ENCODE data around the gene VPS26C.

VPS26C gene

DNA sequence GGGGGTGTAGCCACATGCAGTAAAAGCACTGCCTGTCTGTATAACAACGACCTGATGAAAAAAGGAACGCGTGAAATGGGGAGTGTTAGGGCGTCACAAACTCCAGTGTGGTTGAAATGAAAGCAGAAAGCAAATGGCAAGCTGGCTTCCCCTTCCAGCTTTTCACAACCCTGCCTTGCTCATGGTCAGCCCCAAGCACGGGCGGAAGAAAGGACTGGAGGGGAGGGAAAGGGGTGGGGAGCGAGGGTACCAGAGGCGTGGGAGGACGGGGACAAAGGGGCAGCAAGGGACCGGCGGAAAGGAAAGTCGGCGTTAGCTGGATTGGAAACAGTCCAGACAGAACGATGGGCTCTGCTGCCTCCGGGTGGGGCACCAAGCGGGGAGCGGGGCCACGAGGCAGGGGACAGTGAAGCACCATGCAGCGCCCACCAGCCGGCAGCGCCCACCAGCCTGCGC, 9.6 kb downstream of the VPS26C start:
- POLR2A ChIA-PET = interaction anchor here (1.2 kb wide), 1 partner anchor 10 kb away, joined by 4 read pairs; the partner anchor contains the start of gene VPS26C
- H3K4me3 ChIP-seq (ENCODE audit: low read depth, low read length) = peak overlapping the region; percentile 61
- no peak for TF ChIP-seq CTCF (IDR thresholded peaks at IDR 0.05; ENCODE audit: insufficient read depth, low read length, missing control alignments)
- CTCF ChIA-PET = interaction anchor here (0.9 kb wide), 1 partner anchor 9 kb away, joined by 4 read pairs; the partner anchor contains the start of gene VPS26C
- DNase-seq (ENCODE audit: low read depth, low spot score) = no peak

- H3K4me3 ChIP-seq (ENCODE audit: low read depth, low read length) = no peak overlapping the region
- no peak for DNase-seq (ENCODE audit: low read depth, low spot score)
- ChIA-PET POLR2A (interaction anchor here (0.6 kb wide), 1 partner anchor 13 kb away, joined by 3 read pairs; the partner anchor contains the start of gene VPS26C), CTCF (no interaction called here)
- no peak for TF ChIP-seq CTCF (IDR thresholded peaks at IDR 0.05; ENCODE audit: insufficient read depth, low read length, missing control alignments)
These were observed 13.1 kb downstream of the VPS26C start for GRCh38 chr21:37253991-37254390.

DNA sequence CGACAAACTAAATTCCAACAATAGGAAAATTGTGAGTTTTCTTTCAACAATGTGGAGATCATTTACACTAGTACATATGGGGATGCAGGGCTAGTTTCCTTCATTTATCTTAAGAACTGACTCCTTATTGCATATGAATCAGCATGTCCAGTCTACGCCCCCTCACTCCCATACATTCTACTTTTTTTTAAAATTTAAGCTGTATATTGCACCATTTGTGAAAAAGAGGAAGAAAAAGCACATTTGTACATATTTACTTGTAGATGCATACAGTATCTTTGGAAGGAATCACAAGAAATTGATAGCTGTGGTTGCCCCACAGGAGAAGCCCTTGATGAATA, 15.9 kb downstream of the VPS26C start:
- no peak overlapping the region for H3K4me3 ChIP-seq (ENCODE audit: low read depth, low read length)
- POLR2A ChIA-PET = no interaction called here
- CTCF ChIA-PET = interaction anchor here (1.0 to 1.1 kb wide), 2 partner anchors 8 to 168 kb away, joined by 3 to 4 read pairs; no protein-coding TSS in a partner anchor
- no peak for DNase-seq (ENCODE audit: low read depth, low spot score)
- no peak for TF ChIP-seq CTCF (IDR thresholded peaks at IDR 0.05; ENCODE audit: insufficient read depth, low read length, missing control alignments)

- DNase-seq (ENCODE audit: low read depth, low spot score) = no peak
- H3K4me3 ChIP-seq (ENCODE audit: low read depth, low read length) = no peak overlapping the region
- TF ChIP-seq CTCF (IDR thresholded peaks at IDR 0.05; ENCODE audit: insufficient read depth, low read length, missing control alignments) = no peak
- CTCF ChIA-PET = interaction anchor here (1.1 kb wide), 1 partner anchor 9 kb away, joined by 4 read pairs; no protein-coding TSS in a partner anchor
- POLR2A ChIA-PET = no interaction called here
These were observed 17.8 kb downstream of the VPS26C start for GRCh38 chr21:37249112-37249904.

- ChIA-PET CTCF (no interaction called here), POLR2A (no interaction called here)
- DNase-seq (ENCODE audit: low read depth, low spot score) = no peak
- TF ChIP-seq CTCF (IDR thresholded peaks at IDR 0.05; ENCODE audit: insufficient read depth, low read length, missing control alignments) = no peak
- no peak overlapping the region for H3K4me3 ChIP-seq (ENCODE audit: low read depth, low read length)
These were observed 18.8 kb downstream of the VPS26C start for GRCh38 chr21:37248298-37248697.

DNA sequence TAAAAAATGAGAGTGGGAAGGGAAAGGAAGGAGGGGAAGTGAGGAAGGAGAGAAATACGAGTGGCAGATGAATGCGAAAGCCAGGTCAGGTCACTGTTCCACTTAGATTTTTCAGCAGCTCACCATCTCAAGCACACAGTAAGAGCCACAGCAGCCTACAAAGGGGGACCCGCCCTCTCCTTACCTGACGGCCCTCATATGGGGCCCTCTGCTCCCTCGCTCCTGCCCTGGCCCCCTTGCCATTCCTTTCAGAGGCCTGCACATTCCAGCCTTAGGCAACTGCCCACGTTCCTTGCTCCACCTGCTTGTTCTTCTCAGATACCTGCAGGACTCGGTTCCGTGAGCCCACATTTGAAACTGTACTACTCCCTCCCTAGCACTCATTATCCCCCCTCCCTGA, 22.0 kb downstream of the VPS26C start:
- no peak for DNase-seq (ENCODE audit: low read depth, low spot score)
- ChIA-PET CTCF (interaction anchor here (0.8 to 1.2 kb wide), 3 partner anchors 10 to 319 kb away, joined by 3 to 8 read pairs (median 5); no protein-coding TSS in a partner anchor), POLR2A (no interaction called here)
- TF ChIP-seq CTCF (IDR thresholded peaks at IDR 0.05; ENCODE audit: insufficient read depth, low read length, missing control alignments) = no peak
- H3K4me3 ChIP-seq (ENCODE audit: low read depth, low read length) = no peak overlapping the region

Measured in AG04449 (cell line).